NCI-H2196 treated with DMSO at 0.1 percent for 48 hours (cell line): ENCODE measurements around the gene FNDC10.
"Not testable (repeated sequence)": the region's sequence is repeated elsewhere in the genome, so short reads cannot be mapped to it uniquely, and the experiment has no call there.

Source experiments
- DNase-seq: peaks from one replicate; lab custom pipeline; 2025; ENCODE audit not compliant: unreplicated experiment; lab: John Stamatoyannopoulos, UW

The FNDC10 gene

GRCh38 chr1:1599935-1600860 lies at the start of gene FNDC10:
Gene FNDC10, minus strand, starts transcription at chr1:1600135. Its CDS starts 120 bp downstream, at chr1:1600015.
- DNase-seq = no peak

- not testable (repeated sequence) for DNase-seq
Measured at GRCh38 chr1:1648265-1648664, 48.3 kb upstream of the FNDC10 start.

- not testable (repeated sequence) for DNase-seq
Measured at GRCh38 chr1:1647567-1648241, 47.8 kb upstream of the FNDC10 start.

- not testable (repeated sequence) for DNase-seq
Measured at GRCh38 chr1:1646326-1646725, 46.4 kb upstream of the FNDC10 start.

- not testable (repeated sequence) for DNase-seq
Measured at GRCh38 chr1:1640711-1641461, 41.0 kb upstream of the FNDC10 start.

- DNase-seq = not testable (repeated sequence)
Measured at GRCh38 chr1:1640081-1640480, 40.1 kb upstream of the FNDC10 start.

DNA sequence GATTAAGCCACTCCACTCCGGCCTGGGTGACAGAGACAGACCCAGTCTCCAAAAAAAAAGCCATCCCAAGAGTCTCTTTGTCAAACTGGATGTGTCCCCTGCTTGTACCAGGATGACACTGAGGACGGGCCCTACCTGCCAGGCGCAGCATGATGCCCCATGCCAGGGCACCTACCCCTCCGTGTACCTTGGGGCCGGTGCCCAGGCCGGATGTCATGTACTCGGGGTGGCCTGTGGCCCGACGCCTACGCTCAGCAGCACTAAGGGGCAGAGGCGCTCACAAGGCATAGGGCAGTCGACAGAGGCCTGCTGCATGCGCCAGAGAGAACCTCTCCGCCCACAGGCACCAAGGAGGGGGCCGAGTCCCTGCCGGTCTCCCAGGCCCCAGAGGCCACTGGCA lies 39.4 kb upstream of the FNDC10 start:
- DNase-seq = not testable (repeated sequence)

DNA sequence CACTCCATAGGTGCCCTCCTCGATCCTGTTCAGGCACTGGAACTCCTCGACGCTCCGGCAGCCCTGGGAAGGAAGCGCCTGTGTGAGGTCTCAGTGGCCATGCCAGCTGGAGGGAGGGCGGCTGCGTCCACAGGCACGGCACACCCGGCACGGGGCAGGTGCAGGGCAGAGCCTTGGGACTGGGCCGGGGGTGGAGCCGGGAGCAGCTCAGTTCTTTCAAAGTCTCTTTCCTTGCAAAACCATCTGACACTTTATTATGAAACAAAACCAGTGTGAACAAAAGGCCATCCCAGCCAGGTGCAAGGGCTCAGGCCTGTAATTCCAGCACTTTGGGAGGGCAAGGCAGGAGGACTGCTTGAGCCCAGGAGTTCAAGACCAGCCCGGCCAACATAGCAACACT lies 38.6 kb upstream of the FNDC10 start:
- DNase-seq = not testable (repeated sequence)

- DNase-seq = not testable (repeated sequence)
Measured at GRCh38 chr1:1637479-1637875, 37.5 kb upstream of the FNDC10 start.

DNA sequence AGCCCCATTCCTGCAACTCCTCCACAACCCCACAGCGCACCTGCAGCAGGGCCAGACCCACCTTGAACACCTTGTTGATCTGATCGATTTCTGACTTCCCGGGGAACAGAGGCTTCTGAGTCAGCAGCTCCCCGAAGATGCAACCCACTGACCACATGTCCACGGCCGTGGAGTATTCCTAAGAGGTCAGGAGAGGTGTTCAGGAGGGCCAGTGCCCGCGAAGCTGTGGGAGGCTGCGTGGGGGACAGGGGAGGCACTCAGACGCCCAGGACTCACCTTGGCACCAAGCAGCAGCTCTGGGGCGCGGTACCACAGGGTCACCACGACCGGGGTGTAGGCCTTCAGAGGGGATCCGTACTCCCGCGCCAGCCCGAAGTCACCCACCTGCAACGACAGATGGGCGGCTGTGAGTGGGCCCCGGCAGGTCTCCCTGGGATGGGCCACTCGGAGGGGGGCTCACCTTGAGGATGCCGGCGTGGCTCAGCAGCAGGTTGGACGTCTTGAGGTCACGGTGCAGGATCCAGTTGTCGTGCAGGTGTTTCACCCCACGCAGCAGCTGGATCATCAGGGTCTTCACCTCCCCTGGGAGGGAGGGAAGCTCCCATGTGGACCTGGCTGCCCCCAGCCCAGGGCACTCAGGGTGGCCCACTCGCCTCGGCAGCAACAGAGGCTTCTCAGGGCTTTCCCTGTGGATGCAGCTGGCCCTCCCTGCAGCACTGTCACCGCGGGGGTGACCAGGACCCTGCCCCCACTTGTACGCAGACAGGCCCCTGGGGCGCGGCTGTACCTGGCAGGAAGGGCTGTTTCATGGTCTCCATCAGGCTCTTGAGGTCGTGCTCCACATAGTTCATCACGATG lies 36.9 kb upstream of the FNDC10 start:
- not testable (repeated sequence) for DNase-seq

DNA sequence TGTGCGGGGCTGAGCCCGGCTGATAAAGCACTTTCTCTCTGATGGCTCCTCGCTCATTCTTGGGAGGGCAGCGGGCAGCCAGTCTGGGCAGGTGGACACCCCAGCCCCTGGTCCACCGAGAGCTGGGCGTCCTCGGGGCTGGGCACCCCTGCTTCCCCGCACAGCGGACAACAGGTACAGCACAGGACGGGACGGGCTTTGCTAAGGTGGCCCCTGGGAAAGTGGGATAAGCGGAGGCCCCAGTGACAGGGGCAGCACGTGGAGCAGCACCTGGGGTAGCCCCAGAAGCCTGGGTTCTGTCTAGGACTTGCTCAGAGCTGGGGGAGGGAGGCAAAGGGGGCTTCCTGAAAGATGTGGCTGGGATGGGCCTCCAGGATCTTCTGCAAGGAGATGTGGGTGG lies 34.7 kb upstream of the FNDC10 start:
- DNase-seq = not testable (repeated sequence)

- not testable (repeated sequence) for DNase-seq
Measured at GRCh38 chr1:1633409-1633808, 33.5 kb upstream of the FNDC10 start.

- DNase-seq = no peak
Measured at GRCh38 chr1:1631782-1632420, 32.0 kb upstream of the FNDC10 start, which contains the start of gene MMP23B. Gene MMP23B, plus strand, starts transcription at chr1:1632173. Its CDS starts 46 bp downstream, at chr1:1632219.

DNA sequence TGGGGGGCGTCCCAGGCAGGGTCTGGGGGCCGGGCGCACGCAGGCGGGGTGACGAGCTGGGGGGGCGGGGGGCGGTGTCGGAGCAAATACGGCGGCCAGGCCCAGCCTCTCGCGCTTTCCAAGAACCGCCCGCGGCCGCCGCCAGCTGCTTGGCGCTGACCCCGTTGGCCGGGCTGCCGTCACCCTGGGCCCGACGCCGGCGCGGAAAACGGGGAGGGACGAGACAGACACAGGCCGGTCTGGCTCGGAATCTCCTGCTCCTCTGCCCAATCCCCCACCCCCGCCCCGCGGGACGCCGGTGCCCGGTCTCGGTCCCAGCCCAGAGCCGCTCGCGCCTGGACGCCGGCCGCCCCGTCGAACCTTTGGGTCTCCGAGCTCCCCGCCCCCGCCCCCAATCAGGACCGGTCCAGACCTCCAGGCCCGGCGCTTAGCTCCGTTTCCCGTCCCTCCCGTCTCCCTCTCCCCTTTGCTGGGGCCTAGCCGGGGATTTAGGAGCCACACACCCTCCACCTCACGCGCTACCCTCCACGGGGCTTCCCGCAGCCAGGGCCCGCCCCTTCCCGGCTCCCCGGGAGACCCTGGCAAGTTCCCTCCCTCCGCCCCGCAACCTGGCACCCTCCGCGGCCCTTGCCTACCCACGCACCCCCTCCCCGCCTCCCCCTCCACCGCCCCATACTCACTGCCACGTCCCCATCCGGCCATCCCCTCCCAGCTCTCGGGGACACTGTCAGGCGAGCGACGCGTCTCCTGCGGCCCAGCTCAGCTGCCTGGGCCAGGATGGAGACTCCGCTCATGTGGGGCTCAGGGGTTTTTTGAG lies 31.2 kb upstream of the FNDC10 start:
- peak; percentile 31 for DNase-seq

DNA sequence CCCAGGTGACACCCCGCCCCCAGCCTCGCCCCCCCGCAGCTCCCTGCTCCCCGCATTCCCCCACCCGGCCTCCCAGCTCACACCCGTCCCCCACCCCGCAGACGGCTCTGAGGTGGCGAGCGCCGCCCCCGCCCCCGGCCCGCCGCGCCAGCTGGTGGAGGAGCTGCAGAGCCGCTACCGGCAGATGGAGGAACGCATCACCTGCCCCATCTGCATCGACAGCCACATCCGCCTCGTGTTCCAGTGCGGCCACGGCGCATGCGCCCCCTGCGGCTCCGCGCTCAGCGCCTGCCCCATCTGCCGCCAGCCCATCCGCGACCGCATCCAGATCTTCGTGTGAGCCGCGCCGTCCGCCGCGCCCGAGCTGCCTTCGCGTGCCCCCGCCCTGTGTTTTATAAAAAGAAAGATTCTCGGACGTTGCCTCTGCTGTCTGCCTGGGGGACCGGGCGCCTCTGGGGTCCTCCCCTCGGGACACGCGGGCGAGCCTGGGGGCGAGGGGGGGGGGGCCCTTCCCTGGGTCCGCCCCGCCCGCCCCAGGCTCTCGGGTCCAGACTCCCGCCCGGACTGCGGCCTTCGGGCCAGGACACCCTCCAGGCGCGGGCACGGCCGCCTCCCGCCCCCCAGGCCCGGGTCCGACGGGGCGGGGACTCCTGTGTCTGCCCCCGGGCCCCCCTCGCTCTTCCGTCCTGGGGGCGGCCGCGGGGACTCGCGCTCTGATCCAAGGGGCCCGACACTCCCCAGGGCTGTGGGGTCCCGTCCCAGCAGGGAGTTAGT lies 30.4 kb upstream of the FNDC10 start:
- peak; percentile 88 for DNase-seq

GRCh38 chr1:1629430-1630190 lies 29.7 kb upstream of the FNDC10 start:
- DNase-seq = no peak

DNA sequence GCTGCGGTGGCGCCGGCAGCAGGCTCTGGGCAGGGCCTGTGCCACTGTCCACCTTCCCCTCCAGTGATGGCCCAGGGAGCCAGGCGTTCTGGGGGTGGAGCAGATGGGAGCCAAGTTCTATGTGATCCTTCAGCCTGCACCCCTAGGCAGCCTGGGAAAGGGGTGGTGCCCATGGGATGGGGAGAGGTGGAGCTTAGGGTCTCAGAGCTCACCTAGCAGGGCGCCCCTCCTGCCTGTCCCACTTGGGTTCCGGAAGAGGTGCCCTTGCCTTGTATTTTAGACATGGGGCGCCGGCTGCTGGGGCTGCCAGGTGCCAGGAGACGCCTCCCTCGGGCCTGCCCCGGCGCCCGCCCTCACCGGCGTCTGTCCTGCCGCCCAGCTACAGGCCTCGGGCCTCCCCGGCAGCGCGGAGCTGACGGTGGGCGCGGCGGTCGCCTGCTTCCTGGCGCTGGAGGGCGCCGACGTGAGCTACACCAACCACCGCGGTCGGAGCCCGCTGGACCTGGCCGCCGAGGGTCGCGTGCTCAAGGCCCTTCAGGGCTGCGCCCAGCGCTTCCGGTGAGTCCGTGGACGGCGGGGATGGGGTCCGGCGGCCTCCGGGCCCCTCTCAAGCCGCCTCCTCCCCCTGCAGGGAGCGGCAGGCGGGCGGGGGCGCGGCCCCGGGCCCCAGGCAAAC lies 29.0 kb upstream of the FNDC10 start:
- no peak for DNase-seq
